HG03432 (cell line): ENCODE results near the gene PCDHB8.
"Not testable (repeated sequence)": the region's sequence is repeated elsewhere in the genome, so short reads cannot be mapped to it uniquely, and the experiment has no call there.

ENCODE experiments used
- ATAC-seq: cut with Tn5 transposase; IDR thresholded peaks from one replicate; pipeline ENCODE4 v1.9.1; 2021; ENCODE audit warnings: mild to moderate bottlenecking, moderate library complexity; ENCODE audit not compliant: unreplicated experiment

PCDHB8 gene

DNA sequence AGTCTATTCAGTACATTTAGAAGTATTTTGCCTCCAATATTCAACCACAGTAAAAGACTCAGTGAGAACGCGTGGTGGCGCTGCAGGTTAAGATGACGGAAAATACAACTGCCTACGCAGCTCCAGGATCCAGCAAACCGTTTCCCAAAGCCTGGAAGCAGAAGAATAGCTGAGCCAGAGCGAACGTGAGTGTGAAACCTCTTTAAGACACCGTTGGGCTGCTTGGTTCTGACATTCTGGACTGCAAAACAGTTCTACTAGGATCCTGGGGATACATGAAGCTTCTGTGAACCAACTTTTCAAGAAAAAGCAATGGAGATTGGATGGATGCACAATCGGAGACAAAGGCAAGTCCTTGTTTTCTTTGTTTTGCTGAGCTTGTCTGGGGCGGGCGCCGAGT is 4.7 kb downstream of the PCDHB8 start, which contains the start of gene PCDHB16:
Gene PCDHB16 (plus strand): TSS at position 140 of the 400 bp plus-strand sequence. CDS start 173 bp downstream, at position 313.
- no peak for ATAC-seq

DNA sequence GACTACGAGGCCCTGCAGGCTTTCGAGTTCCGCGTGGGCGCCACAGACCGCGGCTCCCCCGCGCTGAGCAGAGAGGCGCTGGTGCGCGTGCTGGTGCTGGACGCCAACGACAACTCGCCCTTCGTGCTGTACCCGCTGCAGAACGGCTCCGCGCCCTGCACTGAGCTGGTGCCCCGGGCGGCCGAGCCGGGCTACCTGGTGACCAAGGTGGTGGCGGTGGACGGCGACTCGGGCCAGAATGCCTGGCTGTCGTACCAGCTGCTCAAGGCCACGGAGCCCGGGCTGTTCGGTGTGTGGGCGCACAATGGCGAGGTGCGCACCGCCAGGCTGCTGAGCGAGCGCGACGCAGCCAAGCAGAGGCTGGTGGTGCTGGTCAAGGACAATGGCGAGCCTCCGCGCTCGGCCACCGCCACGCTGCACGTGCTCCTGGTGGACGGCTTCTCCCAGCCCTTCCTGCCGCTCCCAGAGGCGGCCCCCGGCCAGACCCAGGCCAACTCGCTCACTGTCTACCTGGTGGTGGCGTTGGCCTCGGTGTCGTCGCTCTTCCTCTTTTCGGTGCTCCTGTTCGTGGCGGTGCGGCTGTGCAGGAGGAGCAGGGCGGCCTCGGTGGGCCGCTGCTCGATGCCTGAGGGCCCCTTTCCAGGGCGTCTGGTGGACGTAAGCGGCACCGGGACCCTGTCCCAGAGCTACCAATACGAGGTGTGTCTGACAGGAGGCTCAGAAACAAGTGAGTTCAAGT is 6.7 kb downstream of the PCDHB8 start:
- not testable (repeated sequence) for ATAC-seq

DNA sequence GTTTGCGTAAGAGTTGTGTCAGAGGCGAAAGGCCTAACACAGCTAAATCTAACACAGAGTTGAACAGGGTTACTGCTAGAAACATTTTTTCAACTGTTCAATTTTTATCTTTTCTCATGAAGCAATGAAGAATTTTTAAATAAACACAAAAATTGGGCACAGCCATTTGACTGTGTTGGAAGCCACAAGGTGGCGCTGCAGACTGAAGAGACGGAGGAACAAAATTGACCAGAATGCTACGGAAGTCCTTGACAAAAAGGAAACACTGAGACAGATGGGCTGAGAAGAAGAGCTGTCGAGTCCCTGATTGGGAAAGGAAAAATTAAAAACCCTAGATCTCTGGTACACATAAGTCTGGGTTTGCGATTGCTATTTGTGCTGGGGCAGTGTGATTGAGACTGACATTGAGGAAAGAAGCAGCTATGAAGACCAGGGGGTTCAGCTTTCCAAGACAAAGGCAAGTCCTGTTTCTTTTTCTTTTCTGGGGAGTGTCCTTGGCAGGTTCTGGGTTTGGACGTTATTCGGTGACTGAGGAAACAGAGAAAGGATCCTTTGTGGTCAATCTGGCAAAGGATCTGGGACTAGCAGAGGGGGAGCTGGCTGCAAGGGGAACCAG is 9.4 kb downstream of the PCDHB8 start, which contains the start of gene PCDHB9:
Gene PCDHB9 (plus strand): TSS at position 265 of the 616 bp plus-strand sequence. CDS start 158 bp downstream, at position 423.
- no peak for ATAC-seq

DNA sequence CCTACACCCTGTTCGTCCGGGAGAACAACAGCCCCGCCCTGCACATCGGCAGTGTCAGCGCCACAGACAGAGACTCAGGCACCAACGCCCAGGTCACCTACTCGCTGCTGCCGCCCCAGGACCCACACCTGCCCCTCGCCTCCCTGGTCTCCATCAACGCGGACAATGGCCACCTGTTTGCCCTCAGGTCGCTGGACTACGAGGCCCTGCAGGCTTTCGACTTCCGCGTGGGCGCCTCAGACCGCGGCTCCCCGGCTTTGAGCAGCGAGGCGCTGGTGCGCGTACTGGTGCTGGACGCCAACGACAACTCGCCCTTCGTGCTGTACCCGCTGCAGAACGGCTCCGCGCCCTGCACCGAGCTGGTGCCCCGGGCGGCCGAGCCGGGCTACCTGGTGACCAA is 11.1 kb downstream of the PCDHB8 start:
- not testable (repeated sequence) for ATAC-seq

DNA sequence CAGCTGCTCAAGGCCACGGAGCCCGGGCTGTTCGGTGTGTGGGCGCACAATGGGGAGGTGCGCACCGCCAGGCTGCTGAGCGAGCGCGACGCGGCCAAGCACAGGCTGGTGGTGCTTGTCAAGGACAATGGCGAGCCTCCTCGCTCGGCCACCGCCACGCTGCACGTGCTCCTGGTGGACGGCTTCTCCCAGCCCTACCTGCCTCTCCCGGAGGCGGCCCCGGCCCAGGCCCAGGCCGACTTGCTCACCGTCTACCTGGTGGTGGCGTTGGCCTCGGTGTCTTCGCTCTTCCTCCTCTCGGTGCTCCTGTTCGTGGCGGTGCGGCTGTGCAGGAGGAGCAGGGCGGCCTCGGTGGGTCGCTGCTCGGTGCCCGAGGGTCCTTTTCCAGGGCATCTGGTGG is 11.5 kb downstream of the PCDHB8 start:
- not testable (repeated sequence) for ATAC-seq

DNA sequence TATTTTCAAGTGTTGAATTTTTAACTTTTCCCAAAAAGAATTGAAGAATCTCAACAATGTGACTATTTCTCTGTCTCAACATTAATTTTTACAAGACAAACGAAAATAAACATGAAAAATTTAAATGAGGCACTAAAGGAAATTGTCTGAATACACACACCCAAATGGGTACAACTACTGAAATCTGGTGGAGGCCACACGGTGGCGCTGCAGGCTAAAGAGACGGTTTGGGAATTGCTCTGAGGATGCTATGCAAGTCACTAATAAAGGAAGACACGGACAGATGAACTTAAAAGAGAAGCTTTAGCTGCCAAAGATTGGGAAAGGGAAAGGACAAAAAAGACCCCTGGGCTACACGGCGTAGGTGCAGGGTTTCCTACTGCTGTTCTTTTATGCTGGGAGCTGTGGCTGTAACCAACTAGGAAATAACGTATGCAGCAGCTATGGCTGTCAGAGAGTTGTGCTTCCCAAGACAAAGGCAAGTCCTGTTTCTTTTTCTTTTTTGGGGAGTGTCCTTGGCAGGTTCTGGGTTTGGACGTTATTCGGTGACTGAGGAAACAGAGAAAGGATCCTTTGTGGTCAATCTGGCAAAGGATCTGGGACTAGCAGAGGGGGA is 14.6 kb downstream of the PCDHB8 start, which contains the start of gene PCDHB10:
Gene PCDHB10 (plus strand): TSS at position 244 of the 616 bp plus-strand sequence. CDS start 200 bp downstream, at position 444.
- no peak for ATAC-seq

DNA sequence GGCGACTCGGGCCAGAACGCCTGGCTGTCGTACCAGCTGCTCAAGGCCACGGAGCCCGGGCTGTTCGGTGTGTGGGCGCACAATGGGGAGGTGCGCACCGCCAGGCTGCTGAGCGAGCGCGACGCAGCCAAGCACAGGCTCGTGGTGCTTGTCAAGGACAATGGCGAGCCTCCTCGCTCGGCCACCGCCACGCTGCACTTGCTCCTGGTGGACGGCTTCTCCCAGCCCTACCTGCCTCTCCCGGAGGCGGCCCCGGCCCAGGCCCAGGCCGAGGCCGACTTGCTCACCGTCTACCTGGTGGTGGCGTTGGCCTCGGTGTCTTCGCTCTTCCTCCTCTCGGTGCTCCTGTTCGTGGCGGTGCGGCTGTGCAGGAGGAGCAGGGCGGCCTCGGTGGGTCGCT is 16.7 kb downstream of the PCDHB8 start:
- not testable (repeated sequence) for ATAC-seq

DNA sequence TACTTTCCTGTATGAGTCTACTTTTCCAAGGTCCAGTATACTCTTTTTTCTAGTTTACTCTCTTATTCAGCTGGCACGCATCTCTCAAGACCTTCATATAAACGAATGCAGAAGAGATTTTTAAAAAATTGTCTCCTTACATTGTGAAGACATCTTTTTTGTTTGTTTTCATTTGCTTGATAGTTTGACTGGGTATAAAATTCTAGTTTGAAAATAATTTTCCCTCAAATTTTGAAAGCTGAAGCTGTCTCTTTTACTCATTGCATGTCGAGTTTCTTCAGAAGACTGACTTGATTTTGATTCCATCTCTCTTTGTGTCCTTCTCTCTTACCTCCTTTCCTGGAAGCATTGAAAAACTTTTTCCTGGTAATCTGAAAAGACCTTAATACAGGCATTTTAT is 18.8 kb downstream of the PCDHB8 start:
- ATAC-seq, result no peak

DNA sequence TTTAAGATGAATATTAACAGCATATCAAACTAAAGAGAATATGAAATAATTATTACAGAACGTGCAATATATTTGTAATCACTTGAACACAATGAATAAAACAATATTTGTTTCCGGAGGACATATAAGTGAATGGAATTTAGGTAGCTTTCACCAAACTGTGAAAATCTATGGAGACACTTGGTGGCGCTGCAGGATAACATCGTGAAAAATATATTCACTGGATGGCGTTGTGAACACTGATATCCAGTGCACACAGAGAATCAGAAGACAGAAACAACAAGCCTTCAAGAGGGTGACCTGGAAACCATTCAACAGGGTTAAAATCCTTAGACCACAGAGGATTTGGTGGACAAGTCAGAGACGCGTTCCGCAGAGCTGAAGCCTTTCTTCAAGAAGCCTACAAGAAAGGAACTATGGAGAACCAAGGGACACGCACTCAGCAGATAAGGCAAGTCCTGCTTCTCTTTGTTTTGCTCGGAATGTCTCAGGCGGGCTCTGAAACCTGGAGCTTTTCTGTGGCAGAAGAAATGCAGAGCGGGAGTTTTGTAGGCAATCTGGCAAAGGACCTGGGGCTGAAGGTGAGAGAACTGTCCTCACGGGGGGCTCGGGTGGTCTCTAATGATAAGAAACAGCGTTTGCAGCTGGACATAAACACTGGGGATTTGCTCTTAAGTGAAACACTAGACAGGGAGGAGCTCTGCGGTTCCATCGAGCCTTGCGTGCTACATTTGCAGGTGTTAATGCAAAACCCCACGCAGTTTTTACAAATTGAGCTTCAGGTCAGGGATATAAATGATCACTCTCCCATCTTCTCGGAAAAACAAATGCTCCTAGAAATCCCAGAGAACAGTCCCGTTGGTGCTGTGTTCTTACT is 22.0 kb downstream of the PCDHB8 start, which contains the start of gene PCDHB11:
Gene PCDHB11 (plus strand): TSS at position 269 of the 877 bp plus-strand sequence. CDS start 148 bp downstream, at position 417.
- no peak for ATAC-seq

DNA sequence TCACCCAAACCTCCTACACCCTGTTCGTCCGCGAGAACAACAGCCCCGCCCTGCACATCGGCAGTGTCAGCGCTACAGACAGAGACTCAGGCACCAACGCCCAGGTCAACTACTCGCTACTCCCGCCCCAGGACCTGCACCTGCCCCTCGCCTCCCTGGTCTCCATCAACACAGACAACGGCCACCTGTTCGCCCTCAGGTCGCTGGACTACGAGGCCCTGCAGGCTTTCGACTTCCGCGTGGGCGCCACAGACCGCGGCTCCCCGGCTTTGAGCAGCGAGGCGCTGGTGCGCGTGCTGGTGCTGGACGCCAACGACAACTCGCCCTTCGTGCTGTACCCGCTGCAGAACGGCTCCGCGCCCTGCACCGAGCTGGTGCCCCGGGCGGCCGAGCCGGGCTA is 23.5 kb downstream of the PCDHB8 start:
- ATAC-seq, result not testable (repeated sequence)

DNA sequence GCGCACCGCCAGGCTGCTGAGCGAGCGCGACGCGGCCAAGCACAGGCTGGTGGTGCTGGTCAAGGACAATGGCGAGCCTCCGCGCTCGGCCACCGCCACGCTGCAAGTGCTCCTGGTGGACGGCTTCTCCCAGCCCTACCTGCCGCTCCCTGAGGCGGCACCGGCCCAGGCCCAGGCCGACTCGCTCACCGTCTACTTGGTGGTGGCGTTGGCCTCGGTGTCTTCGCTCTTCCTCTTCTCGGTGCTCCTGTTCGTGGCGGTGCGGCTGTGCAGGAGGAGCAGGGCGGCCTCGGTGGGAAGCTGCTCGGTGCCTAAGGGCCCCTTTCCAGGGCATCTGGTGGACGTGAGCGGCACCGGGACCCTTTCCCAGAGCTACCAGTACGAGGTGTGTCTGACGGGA is 24.1 kb downstream of the PCDHB8 start:
- not testable (repeated sequence) for ATAC-seq

DNA sequence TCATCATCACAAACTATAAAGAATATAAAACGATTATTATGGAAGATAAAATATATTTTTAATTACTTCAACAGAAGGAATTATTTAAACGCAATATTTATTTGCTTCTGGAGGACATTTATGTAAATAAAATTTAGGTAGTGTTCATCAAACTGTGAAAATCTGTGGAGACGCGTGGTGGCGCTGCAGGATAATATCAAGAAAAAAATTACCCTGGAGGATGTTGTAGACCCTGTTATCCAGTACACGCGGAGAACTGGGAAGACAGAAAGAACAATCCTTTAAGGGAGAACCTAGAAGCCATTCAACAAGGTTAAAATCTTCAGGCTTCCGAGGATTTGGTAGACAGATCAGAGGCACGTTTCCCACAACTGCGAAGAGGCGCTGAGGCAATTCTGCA is 30.9 kb downstream of the PCDHB8 start, which contains the start of gene PCDHB12:
Gene PCDHB12 (plus strand): TSS at position 242 of the 400 bp plus-strand sequence. CDS start 189 bp downstream, outside the sequence.
- ATAC-seq, result no peak

DNA sequence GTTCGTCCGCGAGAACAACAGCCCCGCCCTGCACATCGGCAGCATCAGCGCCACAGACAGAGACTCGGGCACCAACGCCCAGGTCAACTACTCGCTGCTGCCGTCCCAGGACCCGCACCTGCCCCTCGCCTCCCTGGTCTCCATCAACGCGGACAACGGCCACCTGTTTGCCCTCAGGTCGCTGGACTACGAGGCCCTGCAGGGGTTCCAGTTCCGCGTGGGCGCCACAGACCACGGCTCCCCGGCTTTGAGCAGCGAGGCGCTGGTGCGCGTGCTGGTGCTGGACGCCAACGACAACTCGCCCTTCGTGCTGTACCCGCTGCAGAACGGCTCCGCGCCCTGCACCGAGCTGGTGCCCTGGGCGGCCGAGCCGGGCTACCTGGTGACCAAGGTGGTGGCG is 32.7 kb downstream of the PCDHB8 start:
- not testable (repeated sequence) for ATAC-seq

DNA sequence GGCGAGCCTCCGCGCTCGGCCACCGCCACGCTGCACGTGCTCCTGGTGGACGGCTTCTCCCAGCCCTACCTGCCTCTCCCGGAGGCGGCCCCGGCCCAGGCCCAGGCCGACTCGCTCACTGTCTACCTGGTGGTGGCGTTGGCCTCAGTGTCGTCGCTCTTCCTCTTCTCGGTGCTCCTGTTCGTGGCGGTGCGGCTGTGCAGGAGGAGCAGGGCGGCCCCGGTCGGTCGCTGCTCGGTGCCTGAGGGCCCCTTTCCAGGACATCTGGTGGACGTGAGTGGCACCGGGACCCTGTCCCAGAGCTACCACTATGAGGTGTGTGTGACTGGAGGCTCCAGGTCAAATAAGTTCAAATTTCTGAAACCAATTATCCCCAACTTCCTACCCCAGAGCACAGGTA is 33.3 kb downstream of the PCDHB8 start:
- not testable (repeated sequence) for ATAC-seq

DNA sequence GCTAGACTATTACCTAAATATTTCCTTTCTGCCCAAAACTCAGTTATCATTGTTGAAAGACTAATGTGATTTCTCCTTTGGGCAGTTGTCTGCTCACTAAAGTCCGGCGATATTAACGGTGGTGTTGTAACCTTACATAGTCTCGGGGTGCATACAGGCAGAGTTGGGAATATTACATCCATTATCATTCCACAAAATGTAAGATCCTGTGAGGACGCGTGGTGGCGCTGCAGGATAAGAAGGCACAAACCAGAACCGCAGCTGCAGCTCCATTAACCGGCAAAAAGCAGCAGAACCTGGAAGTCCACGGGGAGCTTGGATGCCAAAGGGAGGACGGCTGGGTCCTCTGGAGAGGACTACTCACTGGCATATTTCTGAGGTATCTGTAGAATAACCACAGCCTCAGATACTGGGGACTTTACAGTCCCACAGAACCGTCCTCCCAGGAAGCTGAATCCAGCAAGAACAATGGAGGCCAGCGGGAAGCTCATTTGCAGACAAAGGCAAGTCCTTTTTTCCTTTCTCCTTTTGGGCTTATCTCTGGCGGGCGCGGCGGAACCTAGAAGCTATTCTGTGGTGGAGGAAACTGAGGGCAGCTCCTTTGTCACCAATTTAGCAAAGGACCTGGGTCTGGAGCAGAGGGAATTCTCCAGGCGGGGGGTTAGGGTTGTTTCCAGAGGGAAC is 36.2 kb downstream of the PCDHB8 start, which contains the start of gene PCDHB13:
Gene PCDHB13 (plus strand): TSS at position 264 of the 684 bp plus-strand sequence. CDS start 205 bp downstream, at position 469.
- ATAC-seq, result not testable (repeated sequence)

DNA sequence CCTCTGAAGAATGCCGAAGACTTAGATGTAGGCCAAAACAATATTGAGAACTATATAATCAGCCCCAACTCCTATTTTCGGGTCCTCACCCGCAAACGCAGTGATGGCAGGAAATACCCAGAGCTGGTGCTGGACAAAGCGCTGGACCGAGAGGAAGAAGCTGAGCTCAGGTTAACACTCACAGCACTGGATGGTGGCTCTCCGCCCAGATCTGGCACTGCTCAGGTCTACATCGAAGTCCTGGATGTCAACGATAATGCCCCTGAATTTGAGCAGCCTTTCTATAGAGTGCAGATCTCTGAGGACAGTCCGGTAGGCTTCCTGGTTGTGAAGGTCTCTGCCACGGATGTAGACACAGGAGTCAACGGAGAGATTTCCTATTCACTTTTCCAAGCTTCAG is 37.0 kb downstream of the PCDHB8 start:
- ATAC-seq, result not testable (repeated sequence)

DNA sequence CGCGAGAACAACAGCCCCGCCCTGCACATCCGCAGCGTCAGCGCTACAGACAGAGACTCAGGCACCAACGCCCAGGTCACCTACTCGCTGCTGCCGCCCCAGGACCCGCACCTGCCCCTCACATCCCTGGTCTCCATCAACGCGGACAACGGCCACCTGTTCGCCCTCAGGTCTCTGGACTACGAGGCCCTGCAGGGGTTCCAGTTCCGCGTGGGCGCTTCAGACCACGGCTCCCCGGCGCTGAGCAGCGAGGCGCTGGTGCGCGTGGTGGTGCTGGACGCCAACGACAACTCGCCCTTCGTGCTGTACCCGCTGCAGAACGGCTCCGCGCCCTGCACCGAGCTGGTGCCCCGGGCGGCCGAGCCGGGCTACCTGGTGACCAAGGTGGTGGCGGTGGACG is 37.9 kb downstream of the PCDHB8 start:
- ATAC-seq, result not testable (repeated sequence)

DNA sequence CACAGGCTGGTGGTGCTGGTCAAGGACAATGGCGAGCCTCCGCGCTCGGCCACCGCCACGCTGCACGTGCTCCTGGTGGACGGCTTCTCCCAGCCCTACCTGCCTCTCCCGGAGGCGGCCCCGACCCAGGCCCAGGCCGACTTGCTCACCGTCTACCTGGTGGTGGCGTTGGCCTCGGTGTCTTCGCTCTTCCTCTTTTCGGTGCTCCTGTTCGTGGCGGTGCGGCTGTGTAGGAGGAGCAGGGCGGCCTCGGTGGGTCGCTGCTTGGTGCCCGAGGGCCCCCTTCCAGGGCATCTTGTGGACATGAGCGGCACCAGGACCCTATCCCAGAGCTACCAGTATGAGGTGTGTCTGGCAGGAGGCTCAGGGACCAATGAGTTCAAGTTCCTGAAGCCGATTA is 38.4 kb downstream of the PCDHB8 start:
- not testable (repeated sequence) for ATAC-seq

DNA sequence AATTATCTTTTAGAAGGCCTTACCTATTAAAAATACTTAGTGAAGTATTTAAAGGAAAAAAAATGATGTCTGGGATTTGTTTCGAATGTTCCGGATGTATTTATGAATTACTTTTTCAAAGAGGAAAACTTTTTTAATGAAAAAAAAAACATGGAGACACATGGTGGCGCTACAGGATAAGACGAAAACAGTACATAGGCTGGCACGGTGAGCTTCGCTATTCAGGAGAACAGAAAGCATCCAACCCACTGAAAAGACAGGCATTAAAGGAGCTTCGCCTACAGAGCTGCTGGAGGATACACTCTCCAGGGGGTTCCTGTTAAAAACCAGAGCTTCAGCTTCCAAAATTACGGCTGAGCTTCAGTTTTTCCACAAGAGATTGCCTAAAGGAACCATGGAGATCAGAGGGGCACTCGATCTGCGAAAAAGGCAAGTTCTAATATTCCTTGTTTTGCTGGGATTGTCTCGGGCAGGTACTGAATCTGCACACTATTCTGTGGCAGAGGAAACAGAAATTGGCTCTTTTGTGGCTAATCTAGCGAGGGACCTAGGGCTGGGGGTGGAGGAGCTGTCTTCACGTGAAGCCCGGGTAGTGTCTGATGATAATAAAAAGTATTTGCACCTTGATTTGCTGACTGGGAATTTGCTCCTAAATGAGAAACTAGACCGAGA is 45.7 kb downstream of the PCDHB8 start, which contains the start of gene PCDHB14:
Gene PCDHB14 (plus strand): TSS at position 232 of the 672 bp plus-strand sequence. CDS start 163 bp downstream, at position 395.
- no peak for ATAC-seq
